ENCODE data around the gene AATK.
"Not testable (repeated sequence)": the region's sequence is repeated elsewhere in the genome, so short reads cannot be mapped to it uniquely, and the experiment has no call there.

Gene AATK

DNA sequence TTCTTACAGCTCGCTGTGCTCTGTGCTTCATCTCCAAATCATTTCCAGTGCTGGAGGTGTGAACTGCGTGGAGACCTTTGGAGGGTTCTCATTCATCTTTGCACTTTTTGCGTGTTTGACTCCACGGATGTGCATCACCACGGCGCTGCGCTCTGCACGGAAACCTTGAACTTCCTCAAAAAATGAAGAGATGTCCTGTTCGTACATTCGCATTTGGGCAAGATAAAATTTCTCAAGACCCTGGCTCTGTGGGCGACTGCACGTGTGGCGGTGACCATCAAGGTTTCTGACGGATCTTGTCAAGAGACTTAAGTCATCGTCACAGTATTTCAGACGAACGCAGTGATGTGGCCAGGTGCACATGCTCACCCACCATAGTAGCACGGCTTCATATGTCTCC lies 11.1 kb downstream of the AATK start:
- no peak overlapping the region for H3K27ac ChIP-seq (ENCODE audit: low read depth, low read length)
- H3F3A ChIP-seq (ENCODE audit: control insufficient read depth, insufficient read depth) = no peaks in the 10 kb centered on the region
- H3K79me2 ChIP-seq (ENCODE audit: control insufficient read depth, low read length) = no peaks in the 10 kb centered on the region
- no peaks in the 10 kb centered on the region for H3K4me1 ChIP-seq (ENCODE audit: control insufficient read depth, low read length)
- no peaks in the 10 kb centered on the region for H3K36me3 ChIP-seq (ENCODE audit: control insufficient read depth, low read length)
- TF ChIP-seq, protein P1, sequence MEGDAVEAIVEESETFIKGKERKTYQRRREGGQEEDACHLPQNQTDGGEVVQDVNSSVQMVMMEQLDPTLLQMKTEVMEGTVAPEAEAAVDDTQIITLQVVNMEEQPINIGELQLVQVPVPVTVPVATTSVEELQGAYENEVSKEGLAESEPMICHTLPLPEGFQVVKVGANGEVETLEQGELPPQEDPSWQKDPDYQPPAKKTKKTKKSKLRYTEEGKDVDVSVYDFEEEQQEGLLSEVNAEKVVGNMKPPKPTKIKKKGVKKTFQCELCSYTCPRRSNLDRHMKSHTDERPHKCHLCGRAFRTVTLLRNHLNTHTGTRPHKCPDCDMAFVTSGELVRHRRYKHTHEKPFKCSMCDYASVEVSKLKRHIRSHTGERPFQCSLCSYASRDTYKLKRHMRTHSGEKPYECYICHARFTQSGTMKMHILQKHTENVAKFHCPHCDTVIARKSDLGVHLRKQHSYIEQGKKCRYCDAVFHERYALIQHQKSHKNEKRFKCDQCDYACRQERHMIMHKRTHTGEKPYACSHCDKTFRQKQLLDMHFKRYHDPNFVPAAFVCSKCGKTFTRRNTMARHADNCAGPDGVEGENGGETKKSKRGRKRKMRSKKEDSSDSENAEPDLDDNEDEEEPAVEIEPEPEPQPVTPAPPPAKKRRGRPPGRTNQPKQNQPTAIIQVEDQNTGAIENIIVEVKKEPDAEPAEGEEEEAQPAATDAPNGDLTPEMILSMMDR (IDR thresholded peaks at IDR 0.05; ENCODE audit: low read depth, low read length, poor library complexity, severe bottlenecking) = no peak
- no peak for TF ChIP-seq EZH2phosphoT487 (IDR thresholded peaks at IDR 0.05; ENCODE audit: borderline replicate concordance, low read length)
- H3K9me2 ChIP-seq (replicated peaks; ENCODE audit: control insufficient read depth, low read length) = no peaks in the 10 kb centered on the region
- H4K20me1 ChIP-seq (ENCODE audit: control insufficient read depth, insufficient read depth, low read depth, low read length) = no peaks in the 10 kb centered on the region
- H3K4me3 ChIP-seq (ENCODE audit: low read length) = no peak overlapping the region
- H3K27me3 ChIP-seq (ENCODE audit: control insufficient read depth, low read length) = no peaks in the 10 kb centered on the region
- H3K9me3 ChIP-seq (ENCODE audit: control insufficient read depth, insufficient read depth, low read length) = no peaks in the 10 kb centered on the region
- H3K4me2 ChIP-seq (ENCODE audit: low read length) = no peak overlapping the region

DNA sequence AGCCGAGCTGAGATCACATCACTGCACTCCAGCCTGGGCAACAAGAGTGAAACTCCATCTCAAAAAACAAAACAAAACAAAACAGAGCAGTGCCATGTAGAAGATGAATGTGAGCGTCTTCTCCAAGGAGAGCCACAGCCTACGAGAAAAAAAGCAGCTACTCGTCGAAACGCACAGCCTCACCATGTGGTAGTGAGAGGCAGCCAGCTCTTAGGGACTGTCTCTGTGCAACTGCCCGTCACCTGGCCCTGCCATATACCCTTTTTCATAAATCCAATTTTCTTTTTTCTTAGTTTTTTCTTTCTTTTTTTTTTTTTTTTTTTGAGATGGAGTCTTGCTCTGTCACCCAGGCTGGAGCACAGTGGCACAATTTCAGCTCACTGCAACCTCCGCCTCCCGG lies 12.0 kb downstream of the AATK start:
- H3K9me2 ChIP-seq (replicated peaks; ENCODE audit: control insufficient read depth, low read length); H3K4me1 ChIP-seq (ENCODE audit: control insufficient read depth, low read length); H3K9me3 ChIP-seq (ENCODE audit: control insufficient read depth, insufficient read depth, low read length); H3K27me3 ChIP-seq (ENCODE audit: control insufficient read depth, low read length); H3K79me2 ChIP-seq (ENCODE audit: control insufficient read depth, low read length); H3K4me3 ChIP-seq (ENCODE audit: low read length); H3K27ac ChIP-seq (ENCODE audit: low read depth, low read length); H3K4me2 ChIP-seq (ENCODE audit: low read length); H3F3A ChIP-seq (ENCODE audit: control insufficient read depth, insufficient read depth); H3K36me3 ChIP-seq (ENCODE audit: control insufficient read depth, low read length); H4K20me1 ChIP-seq (ENCODE audit: control insufficient read depth, insufficient read depth, low read depth, low read length): not testable (repeated sequence)

DNA sequence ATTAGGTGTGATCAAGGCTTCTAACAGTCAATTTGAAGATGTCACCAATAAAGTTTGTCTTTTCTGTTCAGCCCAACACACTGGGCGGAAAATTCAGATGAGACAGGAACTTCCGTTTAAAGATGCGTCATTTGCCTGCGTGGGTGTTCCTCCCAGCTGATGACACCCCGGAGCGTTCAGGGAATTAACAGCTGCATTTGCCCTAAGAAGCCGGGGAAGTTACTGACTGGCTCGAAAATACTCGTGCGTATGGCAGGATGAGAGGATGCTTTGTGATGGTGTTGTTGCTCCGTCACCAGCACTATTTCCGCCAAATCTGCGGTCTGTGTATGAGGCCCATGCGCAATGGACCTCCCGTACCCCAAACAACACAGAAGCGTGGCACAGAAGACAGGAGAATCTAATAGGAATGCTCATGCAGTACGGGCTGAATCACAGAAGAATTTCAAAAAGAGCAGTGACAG lies 12.6 kb downstream of the AATK start:
- Histone ChIP-seq H3K9me2 (replicated peaks; ENCODE audit: control insufficient read depth, low read length) (no peaks in the 10 kb centered on the region), H4K20me1 (ENCODE audit: control insufficient read depth, insufficient read depth, low read depth, low read length) (no peaks in the 10 kb centered on the region), H3K79me2 (ENCODE audit: control insufficient read depth, low read length) (no peaks in the 10 kb centered on the region), H3K9me3 (ENCODE audit: control insufficient read depth, insufficient read depth, low read length) (no peaks in the 10 kb centered on the region), H3K27me3 (ENCODE audit: control insufficient read depth, low read length) (no peaks in the 10 kb centered on the region), H3K4me1 (ENCODE audit: control insufficient read depth, low read length) (no peaks in the 10 kb centered on the region), H3K4me3 (ENCODE audit: low read length) (no peak overlapping the region), H3F3A (ENCODE audit: control insufficient read depth, insufficient read depth) (no peaks in the 10 kb centered on the region), H3K27ac (ENCODE audit: low read depth, low read length) (no peak overlapping the region), H3K4me2 (ENCODE audit: low read length) (no peak overlapping the region), H3K36me3 (ENCODE audit: control insufficient read depth, low read length) (no peaks in the 10 kb centered on the region)
- TF ChIP-seq, protein P1 (IDR thresholded peaks at IDR 0.05; ENCODE audit: low read depth, low read length, poor library complexity, severe bottlenecking) = no peak
- TF ChIP-seq EZH2phosphoT487 (IDR thresholded peaks at IDR 0.05; ENCODE audit: borderline replicate concordance, low read length) = no peak

DNA sequence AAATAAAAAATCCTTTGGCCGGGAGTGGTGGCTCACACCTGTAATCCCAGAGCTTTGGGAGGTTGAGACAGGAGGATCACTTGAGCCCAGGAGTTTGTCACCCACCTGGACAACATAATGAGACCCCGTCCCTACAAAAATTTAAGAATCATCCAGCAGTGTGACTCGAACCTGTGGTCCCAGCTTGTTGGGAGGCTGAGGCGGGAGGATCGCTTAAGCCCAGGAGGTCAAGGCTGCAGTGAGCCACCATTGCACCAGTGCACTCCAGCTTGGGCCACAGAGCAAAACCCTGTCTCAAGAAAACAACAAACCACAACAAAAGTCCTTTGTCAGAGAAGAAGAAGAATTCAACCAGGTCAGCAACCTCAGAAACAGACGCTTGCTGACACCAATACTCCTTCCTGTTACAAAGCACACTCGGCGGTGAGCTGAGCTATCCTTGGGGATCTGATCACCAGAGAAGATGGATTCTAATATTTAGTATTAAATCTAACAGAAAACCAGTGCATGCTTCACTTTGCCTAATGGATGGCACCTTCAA lies 13.7 kb downstream of the AATK start:
- TF ChIP-seq, protein P1 (IDR thresholded peaks at IDR 0.05; ENCODE audit: low read depth, low read length, poor library complexity, severe bottlenecking) = no peak
- TF ChIP-seq EZH2phosphoT487 (IDR thresholded peaks at IDR 0.05; ENCODE audit: borderline replicate concordance, low read length) = no peak
- H3K4me3 ChIP-seq (ENCODE audit: low read length) = no peak overlapping the region
- H3K79me2 ChIP-seq (ENCODE audit: control insufficient read depth, low read length) = no peaks in the 10 kb centered on the region
- H3K27me3 ChIP-seq (ENCODE audit: control insufficient read depth, low read length) = no peaks in the 10 kb centered on the region
- no peaks in the 10 kb centered on the region for H3K9me2 ChIP-seq (replicated peaks; ENCODE audit: control insufficient read depth, low read length)
- no peaks in the 10 kb centered on the region for H3F3A ChIP-seq (ENCODE audit: control insufficient read depth, insufficient read depth)
- no peaks in the 10 kb centered on the region for H4K20me1 ChIP-seq (ENCODE audit: control insufficient read depth, insufficient read depth, low read depth, low read length)
- no peaks in the 10 kb centered on the region for H3K9me3 ChIP-seq (ENCODE audit: control insufficient read depth, insufficient read depth, low read length)
- H3K36me3 ChIP-seq (ENCODE audit: control insufficient read depth, low read length) = no peaks in the 10 kb centered on the region
- H3K4me2 ChIP-seq (ENCODE audit: low read length) = no peak overlapping the region
- no peak overlapping the region for H3K27ac ChIP-seq (ENCODE audit: low read depth, low read length)
- H3K4me1 ChIP-seq (ENCODE audit: control insufficient read depth, low read length) = no peaks in the 10 kb centered on the region
